Neuron (in vitro differentiated cells): Measurements from ENCODE around the gene ARMC8.

Experiments used
- H2AFZ ChIP-seq: one replicate; pipeline ENCODE4 v1.6.1; 2013; ENCODE audit warnings: low read depth, mild to moderate bottlenecking, inconsistent platforms, low read length, moderate library complexity
- H3K27me3 ChIP-seq: one replicate; pipeline ENCODE4 v1.6.1; 2013; ENCODE audit warnings: low read length; ENCODE audit not compliant: insufficient read depth
- H3K36me3 ChIP-seq: one replicate; pipeline ENCODE4 v1.6.1; 2013; ENCODE audit warnings: low read length; ENCODE audit not compliant: insufficient read depth
- H3K4me1 ChIP-seq: one replicate; pipeline ENCODE4 v1.6.1; 2013; ENCODE audit warnings: low read length; ENCODE audit not compliant: insufficient read depth
- H3K4me3 ChIP-seq: 2 replicates; pipeline ENCODE4 v1.5.1; 2013; ENCODE audit warnings: mild to moderate bottlenecking, low read length, moderate library complexity
- H3K9me3 ChIP-seq: one replicate; pipeline ENCODE4 v1.6.1; 2013; ENCODE audit warnings: low read length

The ARMC8 gene

GRCh38 chr3:138332472-138333073 is 145.5 kb downstream of the ARMC8 start:
- Histone ChIP-seq H2AFZ (no peak overlapping the region), H3K4me3 (no peak overlapping the region), H3K9me3 (no peaks in the 10 kb centered on the region), H3K4me1 (peaks cover 11% of the 10 kb centered on the region), H3K27me3 (peaks cover 10% of the 10 kb centered on the region), H3K36me3 (no peaks in the 10 kb centered on the region)

GRCh38 chr3:138334608-138335007 is 147.5 kb downstream of the ARMC8 start:
- Histone ChIP-seq H3K4me1 (peaks cover 5% of the 10 kb centered on the region), H3K27me3 (peaks cover 10% of the 10 kb centered on the region), H2AFZ (no peak overlapping the region), H3K36me3 (no peaks in the 10 kb centered on the region), H3K9me3 (no peaks in the 10 kb centered on the region), H3K4me3 (no peak overlapping the region)

- H3K27me3 ChIP-seq, result peaks cover 10% of the 10 kb centered on the region
- no peaks in the 10 kb centered on the region for H3K36me3 ChIP-seq
- H2AFZ ChIP-seq, result no peak overlapping the region
- H3K4me3 ChIP-seq, result no peak overlapping the region
- no peaks in the 10 kb centered on the region for H3K4me1 ChIP-seq
- H3K9me3 ChIP-seq, result no peaks in the 10 kb centered on the region
These were observed 149.4 kb downstream of the ARMC8 start for GRCh38 chr3:138336454-138336999.

GRCh38 chr3:138338244-138338643 is 151.1 kb downstream of the ARMC8 start:
- Histone ChIP-seq H3K9me3 (no peaks in the 10 kb centered on the region), H2AFZ (no peak overlapping the region), H3K4me3 (no peak overlapping the region), H3K27me3 (peaks cover 10% of the 10 kb centered on the region), H3K4me1 (no peaks in the 10 kb centered on the region), H3K36me3 (no peaks in the 10 kb centered on the region)

GRCh38 chr3:138338811-138339210 is 151.7 kb downstream of the ARMC8 start:
- H3K36me3 ChIP-seq, result no peaks in the 10 kb centered on the region
- no peak overlapping the region for H3K4me3 ChIP-seq
- H3K4me1 ChIP-seq, result no peaks in the 10 kb centered on the region
- H2AFZ ChIP-seq, result no peak overlapping the region
- H3K9me3 ChIP-seq, result no peaks in the 10 kb centered on the region
- peaks cover 10% of the 10 kb centered on the region for H3K27me3 ChIP-seq

GRCh38 chr3:138340511-138340910 is 153.4 kb downstream of the ARMC8 start:
- Histone ChIP-seq H3K9me3 (no peaks in the 10 kb centered on the region), H3K4me1 (no peaks in the 10 kb centered on the region), H3K4me3 (no peak overlapping the region)

GRCh38 chr3:138344754-138345153 is 157.7 kb downstream of the ARMC8 start:
- H3K9me3 ChIP-seq, result no peaks in the 10 kb centered on the region
- peaks cover 4% of the 10 kb centered on the region for H3K4me1 ChIP-seq
- no peaks in the 10 kb centered on the region for H3K36me3 ChIP-seq
- no peaks in the 10 kb centered on the region for H3K27me3 ChIP-seq
- no peak overlapping the region for H3K4me3 ChIP-seq
- H2AFZ ChIP-seq, result no peak overlapping the region

More at GRCh38 chr3:138340511-138340910, 153.4 kb downstream of the ARMC8 start:
- H2AFZ ChIP-seq, result no peak overlapping the region
- H3K36me3 ChIP-seq, result no peaks in the 10 kb centered on the region
- H3K27me3 ChIP-seq, result peaks cover 6% of the 10 kb centered on the region
